Mesothelial cell of epicardium (in vitro differentiated cells): ENCODE results near the gene ISX. TPM values are rescaled to one million over a fixed set of nuclear protein-coding genes. Genes with fewer than 3 reads are reported as not detected.
"Not testable (repeated sequence)": the region's sequence is repeated elsewhere in the genome, so short reads cannot be mapped to it uniquely, and the experiment has no call there.

Experiments
- DNase-seq, 2 experiments: peaks; one replicate each; pipeline ENCODE4 v3.0.0; 2021; ENCODE audit warnings: low spot score in 2 of 2; ENCODE audit not compliant: unreplicated experiment in 2 of 2
- H3K27ac Mint-ChIP-seq: 2 replicates; pipeline ENCODE4 v1.8.0; 2021; ENCODE audit warnings: mixed read lengths
- H3K27me3 Mint-ChIP-seq: 2 replicates; pipeline ENCODE4 v1.8.0; 2021; ENCODE audit warnings: low read depth, mixed read lengths
- H3K36me3 Mint-ChIP-seq: 2 replicates; pipeline ENCODE4 v1.8.0; 2021; ENCODE audit warnings: mixed read lengths
- H3K4me1 Mint-ChIP-seq: 2 replicates; pipeline ENCODE4 v1.8.0; 2021; ENCODE audit warnings: mixed read lengths
- H3K4me3 Mint-ChIP-seq: 2 replicates; pipeline ENCODE4 v1.8.0; 2021; ENCODE audit warnings: mild to moderate bottlenecking, moderate library complexity, mixed read lengths
- H3K9me3 Mint-ChIP-seq: 2 replicates; pipeline ENCODE4 v1.8.0; 2021; ENCODE audit warnings: mixed read lengths
- total RNA-seq: library from RNA; stranded (reverse); gene quantifications from 3 replicates; pipeline ENCODE4 v1.2.1, GENCODE V29; 2021
- TF ChIP-seq, protein P1 (sequence below): fragments of 200-600 bp; sonication (generic); IDR thresholded peaks from one replicate; pipeline ENCODE4 v1.5.0; 2021; ENCODE audit warnings: antibody characterized with exemption; ENCODE audit not compliant: unreplicated experiment

Gene ISX
- total RNA-seq, 1 donor from 2014 or later = 1.9 TPM

GRCh38 chr22:35045451-35045850, 20.5 kb upstream of the ISX start:
- Mint-ChIP-seq H3K4me1 (no peaks in the 10 kb centered on the region), H3K36me3 (no peaks in the 10 kb centered on the region), H3K27me3 (peaks cover 14% of the 10 kb centered on the region), H3K4me3 (no peak overlapping the region), H3K9me3 (peaks cover 15% of the 10 kb centered on the region), H3K27ac (no peak overlapping the region)
- TF ChIP-seq, protein P1, sequence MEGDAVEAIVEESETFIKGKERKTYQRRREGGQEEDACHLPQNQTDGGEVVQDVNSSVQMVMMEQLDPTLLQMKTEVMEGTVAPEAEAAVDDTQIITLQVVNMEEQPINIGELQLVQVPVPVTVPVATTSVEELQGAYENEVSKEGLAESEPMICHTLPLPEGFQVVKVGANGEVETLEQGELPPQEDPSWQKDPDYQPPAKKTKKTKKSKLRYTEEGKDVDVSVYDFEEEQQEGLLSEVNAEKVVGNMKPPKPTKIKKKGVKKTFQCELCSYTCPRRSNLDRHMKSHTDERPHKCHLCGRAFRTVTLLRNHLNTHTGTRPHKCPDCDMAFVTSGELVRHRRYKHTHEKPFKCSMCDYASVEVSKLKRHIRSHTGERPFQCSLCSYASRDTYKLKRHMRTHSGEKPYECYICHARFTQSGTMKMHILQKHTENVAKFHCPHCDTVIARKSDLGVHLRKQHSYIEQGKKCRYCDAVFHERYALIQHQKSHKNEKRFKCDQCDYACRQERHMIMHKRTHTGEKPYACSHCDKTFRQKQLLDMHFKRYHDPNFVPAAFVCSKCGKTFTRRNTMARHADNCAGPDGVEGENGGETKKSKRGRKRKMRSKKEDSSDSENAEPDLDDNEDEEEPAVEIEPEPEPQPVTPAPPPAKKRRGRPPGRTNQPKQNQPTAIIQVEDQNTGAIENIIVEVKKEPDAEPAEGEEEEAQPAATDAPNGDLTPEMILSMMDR = no peak
- DNase-seq = no peak

- H3K36me3 Mint-ChIP-seq = no peaks in the 10 kb centered on the region
- H3K4me3 Mint-ChIP-seq = no peak overlapping the region
- H3K27me3 Mint-ChIP-seq = peaks cover 14% of the 10 kb centered on the region
- TF ChIP-seq, protein P1 = no peak
- no peak for DNase-seq
- H3K9me3 Mint-ChIP-seq = peaks cover 15% of the 10 kb centered on the region
- no peak overlapping the region for H3K27ac Mint-ChIP-seq
- H3K4me1 Mint-ChIP-seq = no peaks in the 10 kb centered on the region
Observed at GRCh38 chr22:35046744-35047462, 19.1 kb upstream of the ISX start.

DNA sequence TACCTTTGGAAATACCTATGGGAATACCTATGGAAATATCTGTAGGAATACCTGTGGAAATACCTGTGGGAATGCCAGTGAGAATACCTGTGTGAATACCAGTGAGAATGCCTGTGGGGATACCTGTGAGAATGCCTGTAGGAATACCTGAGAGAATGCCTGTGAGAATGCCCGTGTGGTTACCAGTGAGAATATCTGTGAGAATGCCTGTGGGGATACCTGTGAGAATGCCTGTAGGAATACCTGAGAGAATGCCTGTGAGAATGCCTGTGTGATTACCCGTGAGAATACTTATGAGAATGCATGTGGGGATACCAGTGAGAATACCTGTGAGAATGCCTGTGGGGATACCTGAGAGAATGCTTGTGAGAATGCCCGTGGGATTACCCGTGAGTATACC, 15.9 kb upstream of the ISX start:
- H3K4me3 Mint-ChIP-seq, H3K4me1 Mint-ChIP-seq, DNase-seq, H3K36me3 Mint-ChIP-seq, H3K27ac Mint-ChIP-seq: not testable (repeated sequence)
- Mint-ChIP-seq H3K9me3 (peaks cover 15% of the 10 kb centered on the region), H3K27me3 (peaks cover 14% of the 10 kb centered on the region)

DNA sequence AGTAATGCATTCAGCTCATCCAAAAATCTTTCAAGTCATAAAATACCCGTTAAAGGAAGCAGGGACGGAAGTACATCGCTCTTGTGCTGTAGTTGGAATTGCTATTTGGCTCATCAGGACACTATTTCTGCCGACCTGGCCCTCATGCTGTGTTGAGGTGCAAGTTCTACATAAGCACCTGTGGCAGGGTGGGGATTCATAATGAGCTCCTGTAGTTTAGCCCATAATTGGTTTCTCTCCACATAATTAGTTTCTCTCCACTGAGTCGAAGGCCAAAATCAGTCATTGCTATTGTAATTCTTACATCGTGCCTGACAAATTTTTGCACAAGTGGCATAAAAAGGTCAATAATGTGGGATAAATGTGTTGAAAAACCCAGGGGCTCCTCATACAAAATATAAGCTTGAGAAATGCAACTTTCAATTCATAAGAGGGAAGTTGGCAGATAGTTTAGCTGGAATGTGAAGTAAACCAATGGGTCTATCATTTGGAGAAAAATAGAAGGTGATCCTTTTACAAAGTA, 14.9 kb upstream of the ISX start:
- no peak for DNase-seq
- TF ChIP-seq, protein P1 = no peak
- Mint-ChIP-seq H3K27ac (no peak overlapping the region), H3K4me1 (peaks cover 3% of the 10 kb centered on the region), H3K36me3 (no peaks in the 10 kb centered on the region), H3K27me3 (peaks cover 19% of the 10 kb centered on the region), H3K9me3 (peaks cover 15% of the 10 kb centered on the region), H3K4me3 (no peak overlapping the region)

GRCh38 chr22:35051791-35052190, 14.2 kb upstream of the ISX start:
- DNase-seq = no peak
- Mint-ChIP-seq H3K9me3 (peaks cover 15% of the 10 kb centered on the region), H3K27me3 (peaks cover 16% of the 10 kb centered on the region), H3K36me3 (no peaks in the 10 kb centered on the region), H3K27ac (no peak overlapping the region), H3K4me3 (no peak overlapping the region), H3K4me1 (peaks cover 3% of the 10 kb centered on the region)
- TF ChIP-seq, protein P1 = no peak

DNA sequence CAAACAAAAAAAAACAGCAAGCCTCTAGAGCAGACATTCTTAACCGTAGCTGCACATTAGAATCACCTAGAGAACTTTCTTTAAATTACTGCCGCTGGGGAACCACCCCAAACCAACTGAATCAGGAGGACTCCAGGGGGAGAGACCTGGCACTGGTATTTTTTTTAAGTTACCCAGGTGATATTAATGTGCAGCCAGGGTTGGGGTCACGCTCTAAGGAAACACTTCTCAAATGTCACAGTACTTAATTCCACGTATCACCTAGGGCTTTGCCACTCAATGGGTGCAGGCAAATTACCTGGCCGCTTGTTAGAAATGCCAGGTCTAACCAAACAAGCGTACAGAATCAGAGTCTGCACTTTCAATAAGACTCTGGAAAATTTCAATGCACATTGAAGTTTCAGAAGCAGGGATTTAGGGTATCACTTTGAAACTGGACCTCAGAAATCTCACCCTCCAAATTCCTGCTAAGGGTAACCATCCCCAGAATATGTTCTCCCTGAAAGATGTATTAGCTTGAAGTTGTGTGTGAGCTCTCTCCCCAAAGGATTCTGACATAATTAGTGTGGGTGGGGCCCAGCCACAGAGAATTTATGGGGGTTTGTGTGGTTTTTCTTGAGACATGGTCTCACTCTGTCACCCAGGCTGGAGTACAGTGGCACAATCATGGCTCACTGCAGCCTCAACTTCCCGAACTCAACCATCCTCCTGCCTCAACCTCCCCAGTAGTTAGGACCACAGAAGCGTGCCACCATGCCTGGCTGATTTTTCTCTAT, 12.7 kb upstream of the ISX start:
- Mint-ChIP-seq H3K36me3 (no peaks in the 10 kb centered on the region), H3K27ac (no peak overlapping the region), H3K9me3 (peaks cover 19% of the 10 kb centered on the region), H3K4me3 (no peak overlapping the region), H3K27me3 (peaks cover 15% of the 10 kb centered on the region), H3K4me1 (peaks cover 3% of the 10 kb centered on the region)
- TF ChIP-seq, protein P1 = no peak
- DNase-seq = no peak
